Measurements from ENCODE around the gene SEPTIN12.

Gene SEPTIN12

DNA sequence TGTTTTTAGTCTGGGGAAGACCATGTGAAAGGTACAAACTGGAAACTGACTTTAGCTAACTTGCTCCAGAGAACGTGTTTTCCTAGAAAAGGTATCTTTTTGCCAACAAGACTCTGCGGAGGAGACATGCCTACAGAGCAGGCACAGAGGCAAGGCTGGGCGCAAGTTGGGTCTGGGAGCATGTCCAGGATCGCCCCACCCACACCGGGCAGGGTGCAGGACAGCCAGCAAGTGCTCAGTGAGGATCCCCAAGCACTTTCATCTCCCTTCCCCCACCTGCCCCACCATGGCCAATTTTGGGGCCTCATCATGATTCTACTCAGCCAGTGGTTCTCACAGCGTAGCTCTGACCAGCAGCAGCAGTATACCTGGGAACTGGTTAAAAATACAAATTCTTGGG lies 32.5 kb upstream of the SEPTIN12 start:
- no peak for TF ChIP-seq CTCF (IDR thresholded peaks at IDR 0.05; ENCODE audit: insufficient read depth, low read length, poor library complexity, severe bottlenecking)
- DNase-seq (ENCODE audit: extremely low read depth, insufficient read length) = no peak
- H3K36me3 ChIP-seq (ENCODE audit: control insufficient read depth, insufficient read depth, low read length) = peaks cover 38% of the 10 kb centered on the region
- no peaks in the 10 kb centered on the region for H3K27me3 ChIP-seq (replicated peaks; ENCODE audit: control insufficient read depth, insufficient read depth, low read length)
- no peak overlapping the region for H3K4me3 ChIP-seq (replicated peaks; ENCODE audit: low read depth, low read length)

GRCh38 chr16:4814542-4815173 lies 26.5 kb upstream of the SEPTIN12 start:
- no peak for DNase-seq (ENCODE audit: extremely low read depth, insufficient read length)
- TF ChIP-seq CTCF (IDR thresholded peaks at IDR 0.05; ENCODE audit: insufficient read depth, low read length, poor library complexity, severe bottlenecking) = no peak
- no peak overlapping the region for H3K4me3 ChIP-seq (replicated peaks; ENCODE audit: low read depth, low read length)
- H3K27me3 ChIP-seq (replicated peaks; ENCODE audit: control insufficient read depth, insufficient read depth, low read length) = no peaks in the 10 kb centered on the region
- peaks cover 36% of the 10 kb centered on the region for H3K36me3 ChIP-seq (ENCODE audit: control insufficient read depth, insufficient read depth, low read length)

GRCh38 chr16:4814046-4814445 lies 25.9 kb upstream of the SEPTIN12 start:
- H3K4me3 ChIP-seq (replicated peaks; ENCODE audit: low read depth, low read length) = no peak overlapping the region
- peaks cover 33% of the 10 kb centered on the region for H3K36me3 ChIP-seq (ENCODE audit: control insufficient read depth, insufficient read depth, low read length)
- H3K27me3 ChIP-seq (replicated peaks; ENCODE audit: control insufficient read depth, insufficient read depth, low read length) = no peaks in the 10 kb centered on the region
- no peak for TF ChIP-seq CTCF (IDR thresholded peaks at IDR 0.05; ENCODE audit: insufficient read depth, low read length, poor library complexity, severe bottlenecking)
- no peak for DNase-seq (ENCODE audit: extremely low read depth, insufficient read length)

DNA sequence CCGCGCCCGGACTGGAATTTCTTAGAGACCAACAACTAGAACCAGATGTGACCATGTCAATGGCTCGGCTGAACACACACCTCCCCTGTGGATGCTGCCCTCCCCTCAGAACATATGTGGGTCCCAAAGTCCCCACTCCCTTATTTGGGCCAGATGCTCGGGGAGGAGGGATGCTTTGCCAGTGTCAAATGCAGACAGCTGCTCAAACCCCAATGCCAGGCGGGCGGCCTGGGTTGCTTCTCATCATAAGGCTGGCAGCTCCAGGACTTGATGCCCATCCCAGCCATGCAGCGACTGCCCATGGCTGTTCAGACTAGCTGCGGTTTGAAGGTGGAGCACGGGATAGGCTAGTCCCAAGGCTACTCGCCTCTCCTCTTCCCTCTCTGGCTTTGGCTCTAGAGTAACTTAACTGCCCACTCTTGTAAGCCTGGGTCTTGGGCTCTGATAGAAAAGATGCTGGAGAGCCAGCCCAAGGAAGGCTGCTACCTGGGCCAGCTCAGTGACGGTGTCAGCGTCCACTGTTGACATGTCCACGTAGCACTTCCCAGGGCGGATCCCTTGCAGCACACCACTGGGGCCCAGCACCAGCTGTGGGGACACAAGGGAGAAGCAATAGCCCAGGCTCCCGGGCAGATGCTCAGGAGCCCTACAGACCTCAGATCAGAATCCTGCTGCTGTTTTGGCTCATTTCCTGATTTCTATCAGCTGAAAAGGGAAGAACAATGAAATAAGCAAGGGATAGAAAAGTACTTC lies 25.3 kb upstream of the SEPTIN12 start:
- H3K4me3 ChIP-seq (replicated peaks; ENCODE audit: low read depth, low read length) = no peak overlapping the region
- H3K27me3 ChIP-seq (replicated peaks; ENCODE audit: control insufficient read depth, insufficient read depth, low read length) = no peaks in the 10 kb centered on the region
- no peak for DNase-seq (ENCODE audit: extremely low read depth, insufficient read length)
- H3K36me3 ChIP-seq (ENCODE audit: control insufficient read depth, insufficient read depth, low read length) = peaks cover 29% of the 10 kb centered on the region
- TF ChIP-seq CTCF (IDR thresholded peaks at IDR 0.05; ENCODE audit: insufficient read depth, low read length, poor library complexity, severe bottlenecking) = no peak

DNA sequence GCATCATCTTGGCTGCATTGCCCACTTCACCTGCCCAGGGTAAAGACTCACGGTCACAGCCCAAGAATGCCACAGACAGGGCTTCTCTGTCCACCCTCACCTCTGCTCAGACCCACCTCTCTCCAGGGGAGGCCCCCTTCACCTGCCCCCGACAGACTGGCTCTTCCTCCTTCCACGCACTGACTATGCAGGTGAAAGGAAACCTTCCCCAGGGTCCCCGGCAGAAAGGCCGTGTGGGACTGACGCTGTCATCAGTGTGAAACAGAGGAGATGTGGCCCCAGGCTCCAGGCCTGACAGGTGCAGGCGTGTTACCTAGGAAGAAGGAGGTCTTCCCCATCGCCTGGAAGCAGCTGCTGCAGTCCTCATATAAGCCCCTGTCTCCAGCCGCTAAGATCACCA lies 23.6 kb upstream of the SEPTIN12 start:
- no peak overlapping the region for H3K4me3 ChIP-seq (replicated peaks; ENCODE audit: low read depth, low read length)
- H3K27me3 ChIP-seq (replicated peaks; ENCODE audit: control insufficient read depth, insufficient read depth, low read length) = no peaks in the 10 kb centered on the region
- no peak for DNase-seq (ENCODE audit: extremely low read depth, insufficient read length)
- no peak for TF ChIP-seq CTCF (IDR thresholded peaks at IDR 0.05; ENCODE audit: insufficient read depth, low read length, poor library complexity, severe bottlenecking)
- peaks cover 23% of the 10 kb centered on the region for H3K36me3 ChIP-seq (ENCODE audit: control insufficient read depth, insufficient read depth, low read length)
